ENCODE results near the gene LHX2.

The LHX2 gene

DNA sequence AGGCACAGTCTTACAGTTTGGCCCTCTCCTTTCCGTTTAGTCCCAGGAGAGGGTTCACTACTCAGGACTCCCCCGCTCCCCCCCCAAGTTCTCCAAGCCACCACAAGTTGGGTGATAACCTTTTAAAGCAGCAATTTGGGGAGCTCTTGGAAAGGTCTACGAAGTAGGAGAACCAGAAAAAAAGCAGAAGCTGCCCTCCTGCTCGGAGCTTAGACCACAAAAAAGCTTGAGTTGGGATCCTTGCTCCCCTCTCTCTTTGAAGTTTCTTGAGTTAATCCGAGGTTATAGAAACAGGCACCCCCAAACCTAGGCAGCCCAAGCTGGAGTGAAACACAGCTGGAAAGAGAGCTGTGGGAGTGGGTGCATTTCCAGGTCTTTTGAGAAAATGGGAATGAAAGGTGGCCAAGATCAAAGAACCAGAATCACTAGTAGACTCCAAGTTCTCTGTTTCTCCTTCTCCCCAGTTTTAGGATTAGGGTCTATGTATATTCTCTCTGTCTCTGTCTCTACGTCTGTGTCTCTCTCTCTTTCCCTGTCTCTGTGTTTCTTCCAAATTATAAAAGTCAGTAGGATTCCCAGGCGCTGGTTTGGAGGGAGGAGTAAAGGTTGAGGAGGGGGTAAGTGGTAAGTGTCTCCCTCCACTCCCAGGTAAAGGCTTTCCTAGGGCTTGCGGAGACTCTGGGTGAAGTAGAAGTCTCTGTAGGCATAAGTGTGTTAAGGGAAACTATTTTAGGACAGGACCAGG, 2.8 kb downstream of the LHX2 start:
- no peak for DNase-seq

DNA sequence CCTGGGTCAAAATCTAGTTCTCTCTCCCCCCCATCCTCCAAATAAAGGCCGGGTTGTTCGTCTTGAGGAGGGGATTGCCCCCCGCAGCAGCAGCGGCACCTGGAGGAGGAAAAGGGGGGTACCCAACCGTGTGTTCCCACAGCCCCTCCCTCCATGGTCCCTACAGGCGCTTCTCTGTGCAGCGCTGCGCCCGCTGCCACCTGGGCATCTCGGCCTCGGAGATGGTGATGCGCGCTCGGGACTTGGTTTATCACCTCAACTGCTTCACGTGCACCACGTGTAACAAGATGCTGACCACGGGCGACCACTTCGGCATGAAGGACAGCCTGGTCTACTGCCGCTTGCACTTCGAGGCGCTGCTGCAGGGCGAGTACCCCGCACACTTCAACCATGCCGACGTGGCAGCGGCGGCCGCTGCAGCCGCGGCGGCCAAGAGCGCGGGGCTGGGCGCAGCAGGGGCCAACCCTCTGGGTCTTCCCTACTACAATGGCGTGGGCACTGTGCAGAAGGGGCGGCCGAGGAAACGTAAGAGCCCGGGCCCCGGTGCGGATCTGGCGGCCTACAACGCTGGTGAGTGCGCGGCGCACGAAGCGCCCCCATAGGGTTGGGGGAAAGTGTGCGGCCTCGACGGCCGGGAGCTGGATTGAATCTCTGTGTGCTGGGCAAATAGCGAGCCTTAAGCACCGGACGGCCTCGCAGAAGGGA, 3.5 kb downstream of the LHX2 start:
- DNase-seq = no peak

GRCh38 chr9:124015661-124016131, 4.1 kb downstream of the LHX2 start:
- no peak for DNase-seq

- no peak for DNase-seq
Observed at GRCh38 chr9:124016175-124017050, 4.8 kb downstream of the LHX2 start.

DNA sequence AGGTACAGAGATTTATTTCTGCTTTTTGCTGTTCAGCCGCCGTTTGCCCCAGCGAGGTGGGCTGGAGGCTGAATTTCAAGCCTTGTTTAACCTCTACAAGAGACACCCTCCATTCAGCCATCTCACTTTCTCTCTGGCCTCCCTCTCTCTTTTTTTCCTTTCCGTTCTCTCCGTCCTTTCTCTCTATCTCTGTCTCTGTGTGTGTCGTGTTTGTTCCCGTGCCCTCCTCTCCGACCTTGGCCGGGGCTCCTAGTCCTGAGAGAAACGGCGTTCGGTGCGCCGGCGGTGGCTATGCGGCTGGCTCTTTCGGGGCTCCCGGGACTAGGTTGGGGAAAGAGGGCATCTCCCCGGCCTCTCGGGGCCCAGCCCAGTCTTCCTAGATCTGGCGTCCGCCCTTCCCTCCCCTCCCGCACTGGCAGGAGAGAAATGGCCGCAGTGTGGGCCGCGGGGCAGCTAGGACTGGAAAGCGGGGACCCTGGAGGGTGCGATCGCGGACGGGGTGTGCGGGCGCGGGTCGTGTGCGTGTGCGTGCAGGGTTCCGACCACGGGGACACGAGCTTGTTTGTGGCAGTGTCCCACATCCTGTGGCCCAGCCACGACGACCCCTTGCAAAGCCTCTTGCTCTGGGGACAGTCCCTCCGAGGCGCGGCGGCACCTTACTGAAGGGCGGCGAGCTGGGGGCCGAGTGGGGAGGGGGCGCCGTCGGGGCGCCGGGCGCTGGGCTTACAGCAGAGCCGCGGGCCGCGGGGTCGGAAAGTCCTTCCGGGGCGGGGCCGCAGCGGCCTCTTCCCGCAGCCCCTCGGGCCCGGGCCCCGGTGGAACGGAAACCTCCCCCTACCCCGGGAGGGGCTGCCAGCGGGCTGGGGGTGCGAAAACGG, 5.7 kb downstream of the LHX2 start:
- no peak for DNase-seq

GRCh38 chr9:124017929-124018729, 6.6 kb downstream of the LHX2 start:
- no peak for DNase-seq

- no peak for DNase-seq
Observed at GRCh38 chr9:124018730-124019697, 7.4 kb downstream of the LHX2 start.

GRCh38 chr9:124019771-124020519, 8.4 kb downstream of the LHX2 start:
- no peak for DNase-seq

DNA sequence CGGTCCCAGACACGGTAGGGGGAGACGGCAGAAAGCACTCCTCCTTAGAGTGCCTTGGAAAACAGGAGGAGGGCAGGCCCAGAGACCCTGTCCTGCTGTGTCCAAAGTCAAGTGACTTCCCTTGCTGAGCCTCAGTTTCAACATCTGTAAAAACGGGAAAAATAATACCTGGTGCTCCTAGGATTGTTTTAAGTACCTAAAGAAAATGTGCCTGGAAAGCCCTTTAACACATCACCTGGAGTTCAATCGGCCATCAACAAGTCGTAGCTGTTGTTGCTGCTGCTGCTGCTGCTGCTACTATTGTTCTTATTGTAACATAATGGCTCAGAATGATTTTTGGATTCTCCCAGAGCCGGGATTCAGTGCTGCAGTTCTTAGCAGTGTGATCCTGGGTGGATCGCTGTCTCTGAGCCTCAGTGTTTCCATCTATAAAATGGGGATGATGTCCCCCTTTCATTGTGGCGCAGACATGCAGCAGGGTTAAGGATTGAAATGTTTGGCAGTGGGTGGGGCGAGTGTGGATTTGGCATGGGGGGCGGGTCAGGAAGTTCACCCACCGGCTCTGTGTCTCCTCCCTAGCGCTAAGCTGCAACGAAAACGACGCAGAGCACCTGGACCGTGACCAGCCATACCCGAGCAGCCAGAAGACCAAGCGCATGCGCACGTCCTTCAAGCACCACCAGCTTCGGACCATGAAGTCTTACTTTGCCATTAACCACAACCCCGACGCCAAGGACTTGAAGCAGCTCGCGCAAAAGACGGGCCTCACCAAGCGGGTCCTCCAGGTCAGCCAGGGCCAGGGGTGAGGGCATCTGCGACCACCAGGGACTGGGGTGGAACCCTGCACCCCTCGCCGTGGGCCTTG, 9.2 kb downstream of the LHX2 start:
- DNase-seq = no peak

DNA sequence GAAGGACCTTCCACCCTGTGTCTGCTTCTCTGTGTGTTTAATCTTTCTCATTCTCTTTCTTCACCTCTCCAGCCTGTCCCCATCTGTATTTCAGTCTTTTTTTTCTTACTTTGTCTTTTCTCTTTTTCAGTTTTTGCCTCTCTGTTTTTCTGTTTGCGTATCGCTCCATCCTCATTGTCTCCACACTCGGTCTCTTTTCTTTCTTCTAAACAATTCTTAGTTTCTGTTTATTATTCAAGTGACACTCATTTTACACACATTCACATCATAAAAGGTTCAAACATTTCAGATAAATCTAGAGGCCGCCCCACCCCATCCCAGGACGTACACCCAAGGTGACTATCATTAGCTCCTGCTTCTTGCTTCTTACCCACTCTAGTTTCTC, 9.8 kb downstream of the LHX2 start:
- DNase-seq = no peak

- no peak for DNase-seq
Observed at GRCh38 chr9:124022201-124023121, 10.9 kb downstream of the LHX2 start.

DNA sequence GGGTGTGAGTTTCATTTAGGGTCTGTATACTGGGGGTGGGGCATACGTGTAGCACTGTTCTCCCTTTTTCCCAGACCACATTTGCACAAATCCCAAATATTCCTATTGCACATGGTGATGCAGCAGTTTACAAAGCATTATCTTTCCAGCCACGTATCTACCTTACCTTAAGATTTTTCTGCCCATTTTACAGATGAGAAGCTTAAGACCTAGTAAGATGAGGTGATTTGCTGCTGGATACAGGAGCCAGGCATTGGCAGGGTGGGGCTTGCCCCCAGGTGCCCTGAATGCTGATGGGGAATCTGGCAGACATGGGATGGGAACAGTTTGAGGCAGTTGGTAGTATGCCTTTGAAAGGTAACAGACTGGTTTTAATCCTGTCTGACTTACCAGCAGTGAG, 12.5 kb downstream of the LHX2 start:
- DNase-seq = no peak

- no peak for DNase-seq
Observed at GRCh38 chr9:124029617-124030016, 18.0 kb downstream of the LHX2 start.

- DNase-seq = no peak
Observed at GRCh38 chr9:124030969-124031451, 19.4 kb downstream of the LHX2 start.

DNA sequence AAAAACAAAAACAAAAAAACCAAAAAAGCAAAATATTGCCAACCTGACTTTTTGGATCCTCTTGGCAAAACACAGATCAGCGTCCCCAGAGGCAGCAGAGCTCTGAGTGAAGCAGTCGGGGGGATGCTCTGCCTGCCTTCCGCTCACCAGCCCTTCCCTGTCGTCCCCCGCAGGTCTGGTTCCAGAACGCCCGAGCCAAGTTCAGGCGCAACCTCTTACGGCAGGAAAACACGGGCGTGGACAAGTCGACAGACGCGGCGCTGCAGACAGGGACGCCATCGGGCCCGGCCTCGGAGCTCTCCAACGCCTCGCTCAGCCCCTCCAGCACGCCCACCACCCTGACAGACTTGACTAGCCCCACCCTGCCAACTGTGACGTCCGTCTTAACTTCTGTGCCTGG, 20.7 kb downstream of the LHX2 start:
- DNase-seq = no peak

GRCh38 chr9:124033348-124033747, 21.8 kb downstream of the LHX2 start:
- DNase-seq = no peak

GRCh38 chr9:124033967-124034366, 22.4 kb downstream of the LHX2 start:
- DNase-seq = no peak
